ENCODE measurements around the gene SLC26A2.

SLC26A2 gene

DNA sequence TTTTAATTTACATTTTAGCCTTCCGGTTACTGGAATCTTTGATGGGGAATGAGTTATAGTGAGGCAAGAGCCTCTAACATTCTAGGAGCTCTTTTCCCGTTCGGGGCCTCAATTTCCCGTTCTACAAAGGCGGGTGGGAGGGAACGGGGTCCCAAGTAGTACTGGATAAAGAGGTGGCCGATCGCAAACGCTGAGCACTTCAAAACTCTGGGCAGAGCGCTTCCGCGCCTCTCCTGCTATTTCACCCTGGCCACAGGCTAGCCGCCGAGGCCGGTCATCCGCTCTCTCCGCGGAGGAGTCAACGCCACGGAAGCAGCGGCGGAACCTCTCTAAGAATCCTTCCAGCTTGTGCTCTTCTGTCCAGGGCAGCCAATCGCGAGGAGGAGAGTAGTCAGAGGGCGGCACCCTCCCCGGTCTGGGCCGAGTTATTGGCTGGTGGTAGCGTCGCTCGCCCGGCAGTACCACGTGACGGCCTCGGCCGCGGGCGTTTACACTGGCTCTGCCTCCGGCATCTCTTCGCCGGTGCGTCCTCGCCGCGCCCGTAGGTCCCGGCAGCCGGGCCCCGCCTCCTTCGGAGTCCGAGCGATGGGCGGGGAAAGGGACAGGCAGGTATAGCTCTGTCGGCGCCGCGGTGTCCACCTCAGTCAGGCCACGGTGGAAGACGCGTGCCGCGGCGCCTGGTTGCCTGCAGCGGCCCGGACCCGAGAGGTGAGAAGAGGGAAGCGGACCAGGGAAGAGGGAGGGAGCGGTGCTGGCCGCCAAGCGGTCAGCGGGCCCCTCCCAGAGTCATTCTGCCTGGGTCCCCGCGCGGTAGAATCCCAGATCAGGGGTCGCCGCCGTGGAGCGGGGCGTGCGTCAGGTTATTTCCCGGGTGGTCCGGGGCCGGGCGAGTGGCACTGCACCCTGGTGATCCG is at the start of gene SLC26A2:
Gene SLC26A2 (plus strand): TSS at position 487 of the 914 bp plus-strand sequence. CDS start 16,895 bp downstream, outside the sequence.
- DNase-seq = peak; percentile 80 to 88 (median 86)

DNA sequence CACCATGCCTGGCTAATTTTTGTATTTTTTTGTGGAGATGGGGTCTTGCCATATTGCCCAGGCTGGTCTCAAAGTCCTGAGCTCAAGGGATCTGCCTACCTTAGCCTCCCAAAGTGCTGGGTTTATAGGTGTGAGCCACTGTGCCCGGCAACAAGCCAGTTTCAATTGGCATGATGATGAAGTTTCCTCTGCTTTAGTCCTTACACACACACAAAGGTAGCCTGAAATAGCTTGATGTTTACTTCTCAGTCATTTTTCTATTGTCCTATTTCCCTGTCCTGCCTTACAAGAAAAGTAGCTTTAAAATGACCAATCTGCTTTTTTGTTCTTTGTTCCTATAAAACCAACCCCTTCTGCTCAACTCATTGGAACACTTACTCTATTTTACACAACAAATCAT is 49.5 kb upstream of the SLC26A2 start:
- no peak for DNase-seq

GRCh38 chr5:149912226-149912871 is 48.2 kb upstream of the SLC26A2 start:
- DNase-seq = no peak

- DNase-seq = no peak
Observed at GRCh38 chr5:149913436-149914419, 46.8 kb upstream of the SLC26A2 start.

DNA sequence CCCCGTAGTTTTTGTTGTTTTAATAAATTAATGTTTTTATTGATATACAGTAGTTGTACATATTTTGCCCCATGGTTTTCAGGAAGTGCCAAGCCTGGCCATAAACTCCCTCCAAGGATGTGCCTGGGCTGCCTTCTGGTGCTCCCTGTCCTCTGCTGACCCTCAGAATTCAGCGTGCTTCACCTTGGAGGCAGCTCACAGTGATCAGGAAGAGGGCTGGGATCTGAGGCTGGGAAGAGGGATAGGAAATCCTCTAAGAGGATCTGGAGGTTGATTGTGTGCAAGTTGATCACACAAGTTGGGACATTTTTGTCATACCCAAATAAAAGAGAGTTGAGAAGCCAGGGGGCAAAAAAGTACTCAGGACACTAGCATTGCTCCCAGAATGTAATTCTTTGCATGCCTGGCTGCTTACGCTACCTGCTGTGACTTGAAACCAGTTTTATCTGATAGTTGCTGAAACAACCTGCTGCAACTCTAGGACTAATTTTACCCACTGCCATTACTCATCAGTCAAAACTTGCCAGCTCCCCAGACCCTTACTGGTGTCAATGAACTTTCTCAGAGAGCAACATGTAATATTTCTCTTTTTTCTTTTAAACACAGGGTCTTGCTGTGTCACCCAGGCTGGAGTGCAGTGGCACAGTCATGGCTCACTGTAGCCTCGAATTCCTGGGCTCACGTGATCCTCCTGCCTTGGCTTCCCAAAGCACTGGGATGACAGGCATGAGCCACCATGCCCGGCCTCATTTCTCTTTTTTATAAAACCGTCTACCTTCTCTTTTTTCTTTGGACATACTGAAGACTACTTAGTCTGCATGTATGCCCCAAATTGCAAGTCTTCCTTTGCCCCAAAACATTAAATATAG is 44.9 kb upstream of the SLC26A2 start:
- no peak for DNase-seq

DNA sequence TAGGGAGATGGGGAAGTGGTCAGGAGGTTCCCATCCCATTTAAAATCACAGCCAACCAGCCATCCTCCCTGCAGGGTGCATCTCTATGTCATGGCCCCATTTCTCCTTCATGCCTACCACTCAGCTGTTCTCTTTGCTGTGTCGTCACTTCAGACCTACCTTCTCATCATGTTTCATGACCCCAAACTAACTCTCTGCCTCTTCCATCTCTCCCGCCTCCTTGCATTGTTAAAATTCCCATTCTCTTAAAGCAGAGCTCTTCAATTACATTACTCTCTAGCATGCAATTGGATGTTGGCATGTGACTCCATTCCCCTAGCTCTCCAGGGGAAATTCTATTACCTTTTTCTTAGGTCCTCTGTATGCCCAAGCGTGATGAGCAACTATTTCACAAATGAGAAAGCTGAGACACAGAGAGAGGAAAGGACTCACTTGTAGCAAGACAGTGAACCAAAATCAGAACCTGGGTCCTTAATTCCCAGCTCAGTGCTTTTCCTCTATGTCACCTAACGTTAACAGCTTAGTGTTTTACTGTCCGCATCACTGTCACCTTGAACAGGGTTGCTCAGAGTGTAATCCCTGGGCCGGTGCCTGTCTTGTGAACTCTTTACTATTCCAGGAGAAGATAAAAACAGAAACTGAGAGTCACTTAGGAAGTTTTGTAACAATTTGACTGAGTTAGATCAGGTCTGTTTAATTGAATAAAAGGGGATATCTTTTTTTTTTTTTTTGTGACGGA is 44.1 kb upstream of the SLC26A2 start:
- DNase-seq = no peak

GRCh38 chr5:149917073-149917676 is 43.4 kb upstream of the SLC26A2 start:
- DNase-seq = no peak

DNA sequence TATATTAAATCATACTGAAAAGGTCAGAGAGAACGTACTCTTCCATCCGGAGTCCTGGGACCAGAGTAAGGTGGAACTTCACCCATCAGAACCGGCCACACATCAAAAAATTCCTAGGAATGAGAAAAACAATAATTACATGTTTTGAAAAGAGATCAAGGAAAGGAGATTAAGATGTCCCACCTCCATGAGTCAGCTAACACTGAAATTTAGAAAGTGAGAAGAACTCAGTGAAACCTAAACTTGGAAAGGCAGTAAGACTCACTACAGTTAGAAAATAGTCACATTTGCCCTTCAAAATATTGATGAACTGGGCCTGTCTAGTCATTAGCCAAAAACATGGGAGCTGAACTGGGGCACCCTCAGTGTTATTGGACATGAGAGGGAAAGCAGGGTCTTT is 39.0 kb upstream of the SLC26A2 start:
- DNase-seq = no peak

DNA sequence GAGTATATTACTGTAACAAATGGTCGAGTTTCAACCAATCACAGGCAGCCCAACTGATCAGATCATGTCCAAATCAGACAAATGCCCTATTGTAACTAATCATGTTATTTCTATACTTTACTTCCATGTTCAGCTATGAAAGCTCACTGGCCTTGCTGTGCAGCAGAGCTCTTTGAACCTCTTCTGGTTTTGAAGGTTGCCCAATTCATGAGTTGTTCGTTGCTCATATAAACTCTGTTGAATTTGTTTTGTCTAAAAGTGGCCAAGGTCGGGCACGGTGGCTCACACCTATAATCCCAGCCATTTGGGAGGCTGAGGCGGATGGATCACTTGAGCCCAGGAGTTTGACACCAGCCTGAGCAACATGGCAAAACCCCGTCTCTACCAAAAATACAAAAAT is 37.6 kb upstream of the SLC26A2 start:
- DNase-seq = no peak

DNA sequence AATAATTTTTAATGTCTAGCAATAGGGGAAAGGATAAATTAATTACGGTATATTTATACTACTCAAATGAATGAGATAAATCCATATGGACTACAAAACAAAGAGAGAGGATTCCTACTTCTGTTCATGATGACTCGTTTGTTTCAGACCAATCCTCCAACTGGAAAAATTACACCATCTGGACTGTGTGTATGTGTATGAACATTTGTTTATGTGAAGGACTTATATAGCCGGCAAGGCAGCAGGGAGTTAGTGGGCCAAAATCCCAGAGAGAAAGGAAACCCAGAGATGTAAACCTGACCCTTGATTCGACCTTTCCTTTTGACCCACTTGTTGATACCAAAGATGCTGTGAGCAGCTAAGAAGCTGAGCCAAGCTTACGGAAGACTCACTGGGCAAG is 36.1 kb upstream of the SLC26A2 start:
- no peak for DNase-seq

- DNase-seq = no peak
Observed at GRCh38 chr5:149930043-149930748, 30.4 kb upstream of the SLC26A2 start.

- DNase-seq = no peak
Observed at GRCh38 chr5:149930749-149931574, 29.6 kb upstream of the SLC26A2 start.

DNA sequence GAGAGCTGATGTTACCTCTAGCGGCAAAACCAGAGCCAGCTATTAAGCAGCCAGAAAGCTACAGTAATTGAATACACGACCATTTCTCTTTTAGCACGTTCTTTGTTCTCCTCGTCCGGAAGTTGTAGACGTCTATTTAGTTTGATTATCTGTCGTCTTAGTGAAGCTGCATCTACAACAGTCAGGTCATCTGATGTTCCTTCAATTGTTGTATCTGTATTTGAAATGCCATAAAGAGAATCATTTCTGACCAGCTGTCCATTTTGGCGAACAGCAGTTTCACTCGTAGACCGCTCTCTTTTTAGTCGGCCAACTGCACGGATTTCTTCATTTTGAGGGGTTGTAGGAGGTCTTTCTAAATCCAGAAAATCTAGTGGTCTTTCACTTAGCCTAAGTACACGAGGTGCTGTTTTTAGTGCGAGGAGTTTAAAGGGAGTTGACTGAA is 28.5 kb upstream of the SLC26A2 start:
- DNase-seq = no peak

GRCh38 chr5:149932445-149933350 is 27.9 kb upstream of the SLC26A2 start:
- no peak for DNase-seq

- no peak for DNase-seq
Observed at GRCh38 chr5:149935431-149935901, 25.1 kb upstream of the SLC26A2 start.

- no peak for DNase-seq
Observed at GRCh38 chr5:149936044-149936699, 24.4 kb upstream of the SLC26A2 start.

- DNase-seq = no peak
Observed at GRCh38 chr5:149936700-149937091, 23.9 kb upstream of the SLC26A2 start.
